ENCODE measurements around the gene CRHR1.

GRCh38 chr17:45777388-45777787, 6.7 kb upstream of the CRHR1 start:
- TF ChIP-seq EZH2 (IDR thresholded peaks at IDR 0.05) (no peak), POLR2AphosphoS5 (IDR thresholded peaks at IDR 0.05; ENCODE audit: borderline replicate concordance, low read depth, low read length) (no peak)
